Stimulated activated CD4-positive, alpha-beta T cell treated with anti-CD3 and anti-CD28 coated beads, Interleukin-2, amount 100 ng/mL, for 24 hours (primary cell): ENCODE data around the gene MTFR1L.

ENCODE experiments used
- DNase-seq, 2 donors: peaks; one replicate each; pipeline ENCODE4 v3.0.0-alpha.2; 2020

The MTFR1L gene

DNA sequence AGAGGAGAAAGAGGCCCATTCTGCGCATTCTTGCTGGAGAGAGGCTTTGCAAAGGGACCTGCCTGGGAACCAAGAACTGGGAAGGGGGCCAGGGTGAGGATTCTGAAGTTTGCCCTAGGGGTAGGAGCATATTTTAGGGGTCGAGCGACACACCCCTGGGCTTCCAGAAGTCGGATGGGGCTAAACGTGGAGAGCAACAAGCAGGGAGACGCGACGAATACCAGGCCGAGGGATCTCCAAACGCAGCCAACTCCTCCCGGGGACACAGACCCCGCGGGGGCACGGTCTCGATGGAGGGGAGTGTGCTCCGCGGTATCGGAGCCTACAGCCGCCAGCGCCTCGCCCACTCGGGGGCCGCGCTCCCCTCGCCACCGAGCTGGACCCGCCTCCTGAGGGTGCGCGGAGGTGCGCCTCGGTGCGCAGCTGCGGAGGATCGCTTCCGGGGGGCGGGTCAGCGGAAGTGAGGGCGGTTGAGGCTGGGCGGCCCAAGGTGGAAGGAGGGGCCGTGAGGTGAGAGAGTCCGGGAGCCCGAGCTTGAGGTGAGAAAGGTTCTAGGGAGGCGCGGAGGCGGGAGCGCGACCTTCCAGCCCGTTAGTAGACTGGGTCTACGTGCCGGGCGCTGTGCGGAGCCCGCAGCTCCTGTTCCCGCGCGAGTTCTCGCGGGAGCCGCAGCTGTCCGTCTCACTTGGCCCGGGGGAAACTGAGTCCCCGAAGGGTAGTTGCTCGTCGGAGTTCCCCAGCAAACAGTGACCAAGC, at the start of gene MTFR1L:
TSS of gene MTFR1L (plus strand) at position 464 of the 756 bp plus-strand sequence. CDS start 3,151 bp downstream, outside the sequence.
- DNase-seq: peak; percentile 94 to 96

DNA sequence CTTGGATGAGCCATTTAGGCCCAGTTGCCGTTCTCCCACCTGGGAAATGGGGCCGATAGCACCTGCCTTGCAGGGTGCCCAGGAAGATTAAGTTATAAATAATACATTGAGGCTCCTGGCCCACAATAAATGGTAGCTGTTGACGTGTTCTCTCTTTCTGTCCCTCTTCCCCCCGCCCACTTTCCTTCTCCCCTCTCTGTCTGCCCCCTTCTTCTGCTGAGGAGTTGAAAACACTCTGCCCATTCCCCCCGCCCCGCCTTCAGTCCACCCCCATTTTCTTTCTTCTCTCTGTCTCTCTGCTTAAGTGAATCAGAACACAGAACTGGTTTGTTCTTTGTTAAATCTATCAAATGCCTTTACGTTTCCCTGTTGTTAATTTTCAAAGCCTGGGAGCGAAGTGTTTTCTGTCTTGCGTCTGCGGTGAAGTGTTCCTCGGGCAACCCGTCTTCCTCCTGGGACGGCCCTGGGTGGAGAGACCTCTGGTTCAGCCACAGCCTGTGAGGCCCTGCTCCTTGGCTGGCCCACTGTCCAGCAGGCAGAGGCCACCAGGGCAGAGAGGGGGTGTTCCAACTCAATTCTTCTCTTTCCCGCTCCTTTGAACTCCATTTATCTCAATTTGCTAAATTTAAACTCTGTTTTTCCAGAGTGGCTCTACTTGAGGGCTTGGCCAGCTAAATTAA, 49.1 kb upstream of the MTFR1L start:
- no peak for DNase-seq

DNA sequence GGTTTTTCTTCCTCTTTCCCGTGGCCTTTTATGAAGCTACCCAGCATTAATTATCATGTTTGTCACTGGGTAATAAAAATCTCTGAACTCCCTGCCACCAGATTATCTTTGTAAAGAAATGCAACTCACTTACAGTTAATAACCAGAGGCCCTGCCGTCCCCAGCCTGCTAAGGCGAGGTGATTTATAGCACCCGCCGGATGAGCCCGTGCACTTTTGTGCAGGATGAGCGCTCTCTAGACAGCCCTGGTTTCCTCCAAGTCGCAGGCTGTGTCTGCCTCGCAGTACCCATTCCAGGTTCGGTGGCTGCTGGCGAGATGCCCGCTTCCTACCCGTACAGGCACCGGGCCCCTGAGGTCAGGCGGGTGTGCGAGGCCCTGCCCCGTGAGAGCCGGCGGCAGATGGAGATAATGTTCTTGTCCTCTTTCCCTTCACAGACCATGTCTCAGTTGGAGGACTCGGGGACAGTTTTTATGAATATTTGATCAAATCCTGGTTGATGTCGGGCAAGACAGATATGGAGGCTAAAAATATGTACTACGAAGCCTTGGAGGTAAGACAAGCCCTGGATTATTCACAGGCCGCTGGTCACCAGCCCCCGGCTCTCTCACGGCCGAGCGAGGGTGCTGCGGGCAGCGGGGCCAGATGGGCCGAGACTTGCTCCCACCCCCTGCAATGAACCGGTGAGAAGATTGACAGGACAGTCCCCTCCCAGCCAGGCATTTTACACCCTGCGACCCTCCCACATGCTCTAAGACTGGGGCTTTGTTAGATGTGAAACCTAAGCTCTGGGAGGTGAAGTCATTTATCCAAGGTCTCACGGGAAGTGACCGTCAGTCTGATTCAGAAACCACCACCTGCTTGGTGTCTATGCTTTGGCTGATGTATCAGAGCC, 48.3 kb upstream of the MTFR1L start:
- peak in 1 of 2 donors; percentile 53 for DNase-seq

DNA sequence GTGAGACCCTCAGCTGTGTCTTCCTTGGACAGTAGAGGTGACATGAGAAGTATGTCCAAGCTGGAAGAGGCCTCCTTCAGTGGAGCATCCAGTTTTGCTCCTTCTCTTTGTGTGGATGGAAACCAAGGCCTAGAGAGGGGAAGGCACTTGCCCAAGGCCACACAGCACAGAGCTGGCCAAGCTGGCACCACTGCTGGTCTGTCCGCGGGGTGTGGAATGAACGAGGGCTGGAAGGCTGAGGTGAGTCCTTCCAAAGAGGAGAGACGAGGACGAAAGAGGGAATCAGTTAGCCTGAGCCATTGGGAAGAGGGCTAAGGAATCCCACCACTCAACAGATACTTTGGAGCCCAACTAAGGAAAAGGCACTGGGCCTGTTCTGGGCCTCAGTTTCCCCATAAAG, 47.6 kb upstream of the MTFR1L start:
- DNase-seq: no peak

DNA sequence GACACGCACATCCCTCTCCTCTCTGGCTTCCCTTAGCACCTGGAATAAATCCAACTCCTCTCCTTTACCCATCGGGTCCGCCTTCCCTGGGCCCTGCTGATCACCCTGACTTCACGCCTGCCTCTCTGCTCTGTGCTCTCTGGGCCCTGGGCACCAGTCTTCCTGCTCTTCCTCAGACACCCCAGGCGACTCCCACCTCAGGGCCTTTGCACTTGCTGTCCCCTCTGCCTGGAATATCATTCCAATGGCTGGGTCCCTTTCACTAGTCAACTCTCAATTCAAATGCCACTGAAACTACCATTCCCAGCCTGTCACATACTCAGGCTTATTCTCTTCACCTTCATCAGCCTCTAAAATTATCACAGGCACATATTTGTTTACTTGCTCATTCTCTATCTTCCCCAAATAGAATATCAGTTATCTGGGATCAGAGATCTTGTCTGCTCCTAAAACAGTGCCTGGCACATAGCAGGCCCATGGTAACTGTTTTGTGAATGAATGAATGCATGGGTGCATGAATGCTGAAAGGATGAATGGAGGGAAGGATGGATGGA, 47.0 kb upstream of the MTFR1L start:
- no peak for DNase-seq

DNA sequence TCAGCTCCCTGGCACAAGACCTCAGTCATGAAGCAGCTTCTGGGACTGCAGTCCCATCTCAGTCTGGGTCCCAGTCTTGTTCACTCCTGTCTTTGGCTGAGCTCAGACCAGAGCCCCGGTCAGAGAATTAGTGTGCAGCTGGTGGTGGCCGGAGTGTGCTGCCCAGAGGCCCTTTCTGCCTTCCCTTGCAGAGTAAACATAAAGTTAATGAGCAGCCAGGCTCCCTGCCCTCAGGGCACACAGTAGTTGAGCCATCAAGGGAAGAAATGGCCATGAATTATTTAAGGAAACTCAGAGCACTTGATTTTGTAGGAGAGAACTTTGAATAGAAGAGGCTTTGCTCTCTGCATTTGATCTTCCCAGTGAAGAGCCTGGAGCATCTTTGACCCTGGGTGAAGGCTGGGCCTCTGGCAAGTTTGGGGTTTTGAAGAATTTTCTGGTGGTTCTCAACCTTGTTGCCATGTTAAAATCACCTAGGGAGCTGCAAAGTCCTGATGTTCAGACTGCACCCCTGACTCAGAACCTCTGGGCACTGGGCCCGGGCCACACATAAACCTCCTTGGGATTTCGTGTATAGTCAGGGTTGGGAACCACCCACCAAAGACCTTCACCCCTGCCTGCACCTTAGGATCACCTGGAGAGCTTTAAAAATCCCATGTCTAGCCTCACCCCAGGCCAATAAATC, 46.2 kb upstream of the MTFR1L start:
- DNase-seq: no peak

DNA sequence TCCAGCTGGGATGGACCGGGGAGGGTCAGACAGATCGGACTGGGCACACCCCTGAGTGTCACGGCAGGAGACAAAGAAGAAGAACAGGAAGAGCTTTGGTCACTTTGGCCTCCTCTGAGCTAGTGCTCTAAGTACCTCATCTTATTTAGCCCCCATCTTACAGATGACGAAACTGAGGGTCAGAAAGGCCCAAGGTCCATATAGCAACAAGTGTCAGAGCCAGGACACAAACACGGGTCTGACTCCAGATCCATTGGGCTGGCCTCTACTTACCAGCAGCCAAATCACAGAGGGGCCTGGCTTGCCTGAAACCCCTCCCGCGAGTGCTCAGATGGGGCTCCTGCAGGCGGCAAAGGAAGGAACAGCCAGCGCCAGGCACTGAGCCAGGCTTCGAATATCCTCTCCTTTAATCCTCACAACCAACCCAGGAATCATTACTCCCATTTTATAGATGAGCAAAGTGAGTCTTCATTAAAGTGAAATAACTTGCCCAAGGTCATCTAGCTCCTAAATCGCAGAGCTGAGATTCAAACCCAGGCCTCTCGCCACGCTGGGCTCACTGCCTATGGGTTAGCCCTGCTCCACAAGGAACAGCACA, 45.4 kb upstream of the MTFR1L start:
- DNase-seq: no peak

DNA sequence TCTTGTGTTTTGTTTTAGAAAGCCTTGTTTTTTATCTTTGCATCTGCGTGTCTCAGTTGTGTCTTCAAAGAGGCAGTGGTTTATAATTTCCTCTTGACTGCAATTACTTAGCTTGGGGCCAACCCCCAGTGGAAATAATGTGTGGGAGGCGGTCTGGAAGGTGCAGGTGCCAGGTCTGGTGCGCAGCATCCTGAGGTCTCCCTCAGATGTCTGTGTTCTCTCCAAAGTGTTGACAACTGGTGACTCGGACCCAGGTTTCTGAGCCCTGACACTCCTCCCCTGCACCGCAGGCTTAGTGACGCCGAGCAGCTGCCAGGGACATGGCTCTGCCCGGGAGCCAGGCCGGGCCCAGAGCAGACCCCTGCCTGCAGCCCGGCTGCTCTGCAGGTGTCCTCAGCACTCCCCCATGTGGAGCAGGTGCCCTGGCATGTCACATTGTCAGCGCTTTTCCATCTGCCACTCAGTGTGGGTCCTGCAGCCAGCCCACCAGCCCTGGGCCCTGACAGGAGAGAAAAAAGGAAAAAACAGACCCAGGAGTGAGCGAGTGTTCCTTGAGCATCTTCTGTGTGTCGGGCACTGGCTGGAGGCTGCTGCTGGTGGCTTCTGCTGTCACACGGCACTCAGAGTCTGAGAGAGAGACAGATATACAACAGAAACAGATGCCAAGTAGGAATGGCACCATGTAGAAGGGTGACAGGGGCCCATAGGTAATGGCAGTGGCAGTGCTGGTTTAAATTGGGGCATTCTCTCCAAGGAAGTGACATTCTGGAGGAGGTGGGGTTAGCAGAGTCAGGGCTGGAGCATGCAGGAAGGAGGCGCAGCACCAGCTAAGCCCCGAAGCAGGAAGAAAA, 44.6 kb upstream of the MTFR1L start:
- DNase-seq: peak; percentile 82 to 85

DNA sequence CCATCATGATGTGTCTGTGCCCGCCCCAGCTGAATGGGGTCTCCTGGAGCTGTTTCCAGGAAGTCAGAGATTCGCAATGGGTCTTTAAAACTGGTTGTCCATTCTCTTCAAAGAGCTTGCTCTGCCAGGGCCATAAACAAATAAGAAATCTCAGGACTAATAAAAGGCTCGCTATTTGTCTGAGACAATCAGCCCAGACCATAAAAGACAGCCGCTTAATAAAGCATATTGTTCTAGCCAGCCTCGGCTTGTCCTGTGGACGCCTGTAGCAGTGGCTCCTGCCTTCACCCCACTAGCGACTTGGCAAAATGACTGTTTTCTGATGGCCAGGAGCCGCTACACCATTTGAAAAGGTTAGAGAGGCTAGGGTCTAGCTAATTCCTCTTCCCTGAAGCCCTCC, 40.4 kb upstream of the MTFR1L start:
- no peak for DNase-seq

DNA sequence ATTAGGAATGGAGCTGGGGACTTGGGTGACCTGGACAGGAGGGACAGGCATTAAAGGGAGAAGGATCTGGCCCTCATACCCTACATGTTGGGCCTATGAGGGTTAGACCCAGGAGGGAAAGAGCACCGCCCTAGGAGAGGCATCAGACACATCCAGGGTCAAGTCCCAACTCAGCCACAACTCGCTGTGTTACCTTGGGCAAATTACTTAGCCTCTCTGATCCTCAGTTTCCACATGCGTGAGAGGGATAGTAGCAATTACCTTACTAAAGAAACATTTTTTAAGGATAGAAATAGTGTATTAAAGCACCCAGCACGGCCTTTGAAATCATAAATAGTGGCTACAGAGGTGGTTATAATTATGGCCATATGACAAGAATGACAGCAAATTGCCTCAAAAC, 39.9 kb upstream of the MTFR1L start:
- DNase-seq: no peak

DNA sequence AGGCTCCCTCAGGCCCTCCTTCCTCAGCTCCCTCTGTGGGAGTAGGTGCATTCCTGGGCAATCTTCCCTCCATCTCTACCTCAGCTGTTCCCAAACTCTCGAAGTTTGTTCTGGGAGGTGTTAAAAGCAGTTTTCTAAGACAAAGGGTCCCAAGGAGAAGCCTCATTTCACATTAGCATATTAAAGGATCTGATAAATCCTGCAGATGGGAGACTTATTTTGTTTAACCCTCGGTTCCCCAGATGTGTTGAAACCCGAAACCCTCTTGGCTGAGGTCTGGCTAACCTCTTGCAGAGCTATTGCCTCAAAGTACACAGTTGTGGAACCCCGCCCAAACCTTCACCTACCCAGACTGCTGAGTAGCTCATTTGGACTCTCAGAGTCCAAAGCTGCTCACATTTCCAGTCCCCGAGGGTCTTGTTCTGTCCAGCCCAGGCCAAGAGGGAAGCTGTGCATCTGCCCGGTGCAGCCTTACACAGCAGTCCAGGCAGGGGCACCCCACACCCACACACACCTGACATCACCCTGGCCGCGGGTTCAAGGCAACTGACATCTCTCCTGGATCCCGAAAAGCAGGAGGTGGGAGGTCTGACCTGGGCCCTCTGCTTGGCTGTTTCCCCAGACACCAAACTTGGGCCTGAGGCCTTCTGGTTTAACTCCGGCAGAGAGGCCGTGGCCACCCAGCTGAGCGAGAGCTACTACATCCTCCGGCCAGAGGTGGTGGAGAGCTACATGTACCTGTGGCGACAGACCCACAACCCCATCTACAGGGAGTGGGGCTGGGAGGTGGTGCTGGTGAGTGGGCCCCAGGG, 39.2 kb upstream of the MTFR1L start:
- no peak for DNase-seq

DNA sequence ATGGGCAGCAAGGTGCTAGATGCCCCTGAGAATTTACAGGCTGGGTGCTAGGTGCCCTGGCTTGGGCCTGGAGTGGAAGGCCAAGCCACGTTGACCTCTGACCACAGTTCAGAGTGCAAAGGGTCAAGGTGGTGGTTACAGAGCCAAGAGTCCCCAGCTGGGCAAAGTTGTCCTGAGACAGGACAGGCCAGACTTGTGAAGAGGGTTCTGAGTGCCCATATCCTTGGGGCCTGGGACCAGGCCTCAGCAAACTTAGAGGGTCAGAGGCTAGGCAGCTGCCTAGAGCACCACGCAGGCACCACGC, 38.7 kb upstream of the MTFR1L start:
- DNase-seq: no peak

DNA sequence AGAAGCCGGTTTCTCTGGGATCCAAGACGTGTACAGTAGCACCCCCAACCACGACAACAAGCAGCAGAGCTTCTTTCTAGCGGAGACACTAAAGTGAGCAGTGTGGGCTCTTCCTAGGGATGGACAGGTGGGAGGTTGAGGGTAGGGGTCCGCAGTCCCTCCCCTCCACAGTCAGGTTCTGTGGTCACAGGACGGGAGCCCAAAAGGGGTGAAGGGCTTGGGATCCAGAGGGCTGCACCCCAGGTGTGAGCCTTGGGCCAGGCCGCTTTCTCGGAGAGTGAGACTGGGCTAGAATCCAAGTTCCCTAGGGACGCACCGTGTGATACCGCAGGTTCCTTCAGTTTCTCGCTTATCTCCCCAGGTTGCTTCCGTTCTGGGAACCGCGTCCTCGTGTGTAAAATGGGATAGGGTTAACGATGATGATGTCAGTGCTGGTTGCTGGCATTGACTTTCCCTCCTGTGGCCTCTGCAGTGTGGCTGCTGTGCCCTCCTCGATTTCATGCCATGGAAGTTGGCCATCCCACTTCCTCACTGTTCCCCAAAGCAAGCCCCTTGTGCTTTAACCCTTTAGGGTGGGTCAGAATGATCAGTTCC, 37.0 kb upstream of the MTFR1L start:
- no peak for DNase-seq

DNA sequence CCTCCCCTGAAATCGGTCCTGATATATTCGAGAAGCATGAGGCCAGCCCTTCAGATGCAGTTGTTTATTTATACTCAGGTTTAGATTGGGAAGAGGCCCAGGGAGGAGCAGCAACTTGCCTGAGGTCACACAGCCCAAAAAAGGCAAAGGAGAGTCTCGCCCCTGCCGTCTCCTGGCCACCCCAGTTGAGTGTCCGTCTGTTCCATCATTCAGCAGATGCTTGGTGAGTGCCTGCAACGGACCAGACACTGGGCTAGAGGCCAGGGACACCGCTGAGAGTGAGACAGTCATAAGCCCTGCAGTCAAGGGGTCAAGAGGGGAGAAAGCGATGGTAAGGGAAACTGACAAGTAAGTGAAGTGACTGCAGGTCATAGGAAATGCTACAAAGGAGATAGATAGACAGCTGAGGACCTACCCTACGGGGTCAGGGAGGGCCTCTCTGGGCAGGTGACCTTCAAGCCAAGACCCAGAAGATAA, 35.1 kb upstream of the MTFR1L start:
- no peak for DNase-seq

DNA sequence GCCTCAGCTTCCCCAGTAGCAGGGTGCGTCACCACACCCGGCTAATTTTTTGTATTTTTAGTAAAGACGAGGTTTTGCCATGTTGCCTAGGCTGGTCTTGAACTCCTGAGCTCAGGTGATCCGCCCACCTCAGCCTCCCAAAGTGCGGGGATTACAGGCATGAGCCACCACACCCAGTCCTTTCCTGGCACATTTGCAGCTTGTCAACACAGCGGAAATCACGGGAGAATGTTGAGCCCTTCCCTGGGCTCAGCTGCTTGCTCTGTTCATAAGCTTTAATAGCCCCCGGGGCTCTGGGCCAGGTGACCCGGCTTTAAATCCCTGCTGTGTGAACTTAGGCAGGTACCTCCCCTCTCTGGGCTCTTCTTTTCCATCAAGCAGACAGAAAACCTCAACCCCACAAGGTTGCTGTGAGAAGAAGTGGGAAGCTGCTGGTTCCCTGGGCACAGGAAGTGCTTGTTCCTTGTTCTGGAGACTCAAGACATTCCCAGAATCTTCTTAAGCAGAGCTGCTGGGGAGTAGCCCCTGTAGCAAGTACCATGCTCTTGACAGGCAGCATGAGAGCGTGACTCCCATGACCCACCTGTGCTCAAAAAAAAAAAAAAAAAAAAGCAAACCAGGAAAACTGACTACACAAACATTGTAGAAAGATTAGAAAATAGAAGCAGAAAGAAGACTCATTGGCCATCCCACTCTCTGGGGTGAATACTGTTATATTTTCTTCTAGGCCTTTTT, 34.3 kb upstream of the MTFR1L start:
- no peak for DNase-seq

DNA sequence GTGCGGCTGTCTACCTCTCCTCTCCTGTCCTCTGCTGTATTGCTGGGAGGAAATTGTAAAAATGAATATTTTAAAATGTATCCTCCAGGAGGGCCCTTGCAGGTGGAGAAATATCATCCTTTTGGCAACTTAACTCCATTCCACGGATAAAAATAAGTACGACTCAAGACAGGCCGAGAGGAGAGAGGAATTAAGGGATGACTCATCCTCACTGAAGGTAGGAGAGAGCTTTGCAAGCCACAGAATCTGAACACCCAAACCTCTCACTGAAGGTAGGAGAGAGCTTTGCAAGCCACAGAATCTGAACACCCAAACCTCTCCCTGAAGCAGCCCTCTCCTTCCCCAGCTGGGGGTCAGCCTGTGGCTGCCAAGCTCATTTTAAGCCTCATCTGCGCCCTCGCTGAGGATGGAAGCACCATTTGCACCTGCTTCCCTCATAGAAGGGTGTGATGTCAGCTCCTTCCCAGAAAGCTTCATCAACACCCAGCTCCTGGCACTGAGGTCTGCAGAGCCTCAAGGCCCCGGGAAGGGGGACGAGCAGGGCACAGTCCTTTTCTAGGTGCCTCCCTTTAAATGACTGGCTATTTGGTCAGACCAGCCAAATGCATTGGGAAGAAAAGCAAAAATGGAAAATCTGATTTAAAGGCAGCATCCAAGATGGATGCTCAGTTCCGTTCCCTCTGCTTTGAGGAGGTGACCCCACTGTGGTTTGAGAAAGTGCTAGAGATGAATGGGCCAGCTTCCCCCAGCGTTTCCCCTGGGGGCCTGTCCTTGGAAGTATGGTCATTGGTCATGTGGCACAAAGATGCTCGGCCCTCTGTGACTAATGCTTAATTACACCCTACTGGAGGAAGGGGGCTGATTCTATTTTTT, 32.6 kb upstream of the MTFR1L start:
- no peak for DNase-seq

DNA sequence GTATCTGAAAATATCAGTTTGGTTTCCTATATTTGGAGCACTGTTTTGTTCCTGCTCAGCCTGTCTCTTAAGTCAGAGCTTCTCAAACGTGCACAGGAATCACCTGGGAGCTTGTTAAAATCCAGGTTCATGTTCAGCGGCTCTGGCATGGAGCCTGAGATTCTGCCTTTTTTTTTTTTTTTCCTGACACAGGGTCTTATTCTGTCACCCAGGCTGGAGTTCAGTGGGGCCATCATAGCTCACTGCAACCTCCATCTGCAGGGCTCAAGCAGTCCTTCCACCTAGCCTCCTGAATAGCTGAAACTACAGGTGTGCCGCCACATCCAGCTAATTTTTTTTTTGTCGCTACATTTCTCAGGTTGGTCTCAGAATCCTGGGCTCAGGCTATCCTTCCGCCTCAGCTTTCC, 32.0 kb upstream of the MTFR1L start:
- no peak for DNase-seq

DNA sequence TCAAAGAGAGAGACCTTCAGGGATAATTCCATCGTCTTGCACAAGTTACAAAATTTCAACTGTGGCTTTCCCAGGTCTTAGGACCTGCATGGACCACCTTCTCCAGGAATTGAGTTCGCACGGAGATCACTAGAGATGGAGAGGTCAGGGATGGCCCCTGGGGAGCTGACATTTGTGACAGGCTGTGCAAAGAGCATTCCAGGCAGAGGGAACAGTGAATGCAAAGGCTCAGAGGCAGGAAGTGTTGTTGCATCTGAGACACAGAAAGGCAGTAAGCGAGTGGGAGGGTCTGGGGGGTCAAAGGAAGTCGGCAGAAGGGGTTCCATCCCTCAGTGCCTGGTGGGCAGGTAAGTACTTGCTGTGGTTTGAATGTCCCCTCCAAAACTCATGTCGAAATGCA, 29.3 kb upstream of the MTFR1L start:
- DNase-seq: no peak
